Measurements from ENCODE around the gene IL16. TPM values are rescaled to one million over a fixed set of nuclear protein-coding genes. Genes with fewer than 3 reads are reported as not detected.
A peak's percentile ranks its signal among the peaks of the same experiment; 100 is the strongest.

IL16 gene
- total RNA-seq, 1 experiment from 2014 or later: 0.81 TPM

- ChIA-PET POLR2A (interaction anchor here (0.8 kb wide), 1 partner anchor 9 kb away, joined by 4 read pairs; no protein-coding TSS in a partner anchor), RAD21 (ENCODE audit: low non-redundant PET in 1 of 2, low total read pairs in 2 of 2, uncharacterized antibody in 2 of 2, unreplicated experiment in 2 of 2) (no interaction called here), CTCF (interaction anchor here (1.0 to 3.8 kb wide), 3 partner anchors 9 to 102 kb away, joined by 3 to 19 read pairs (median 9); no protein-coding TSS in a partner anchor)
- no peaks in the 10 kb centered on the region for H3K4me1 ChIP-seq (ENCODE audit: control insufficient read depth in 1 of 2, insufficient read depth in 2 of 2, low read length in 2 of 2)
- H3K9me3 ChIP-seq (ENCODE audit: control insufficient read depth in 1 of 2, insufficient read depth in 1 of 2, low read depth in 1 of 2, low read length in 2 of 2): no peaks in the 10 kb centered on the region
- TF ChIP-seq MAX (IDR thresholded peaks at IDR 0.05) (no peak), RAD21 (IDR thresholded peaks at IDR 0.05; ENCODE audit: low read depth) (0 out of 2 replicates have a peak, but pooled peaks have one; percentile 16)
- no peaks in the 10 kb centered on the region for H3K79me2 ChIP-seq (ENCODE audit: insufficient read depth, low read length)
- H3K9ac ChIP-seq (ENCODE audit: low read length): no peak overlapping the region
- H3K9me2 ChIP-seq (ENCODE audit: insufficient read depth): no peaks in the 10 kb centered on the region
- H3K27me3 ChIP-seq (ENCODE audit: insufficient read depth, low read length): peaks cover 3% of the 10 kb centered on the region; the same call in 1 of the 2 replicates
- H3K4me3 ChIP-seq (replicated peaks in 1 of 2; ENCODE audit: low read depth in 1 of 2, low read length in 2 of 2): no peak overlapping the region
- no TSS peak for BruUV-seq (replicated peaks)
- H3K4me2 ChIP-seq (ENCODE audit: low read length): no peak overlapping the region
- ATAC-seq: peak; percentile 73
- no peak for DNase-seq (ENCODE audit: low read depth, low spot score)
- H4K20me1 ChIP-seq (ENCODE audit: insufficient read depth): no peaks in the 10 kb centered on the region
- H3K36me3 ChIP-seq (ENCODE audit: control insufficient read depth in 1 of 2, insufficient read depth in 2 of 2, low read length in 2 of 2): no peaks in the 10 kb centered on the region
- intact Hi-C loops (cut with micrococcal nuclease): no loop called here
- H2AFZ ChIP-seq (ENCODE audit: low read depth, low read length, poor library complexity, severe bottlenecking): no peak overlapping the region
- no peak overlapping the region for H3K27ac ChIP-seq (ENCODE audit: low read depth, low read length)
Measured at GRCh38 chr15:81163961-81164800, 32.5 kb upstream of the IL16 start.

GRCh38 chr15:81165535-81165934 is 31.1 kb upstream of the IL16 start:
- ATAC-seq: no peak
- Histone ChIP-seq H3K9ac (ENCODE audit: low read length) (no peak overlapping the region), H3K9me2 (ENCODE audit: insufficient read depth) (no peaks in the 10 kb centered on the region), H4K20me1 (ENCODE audit: insufficient read depth) (no peaks in the 10 kb centered on the region), H3K4me3 (replicated peaks in 1 of 2; ENCODE audit: low read depth in 1 of 2, low read length in 2 of 2) (no peak overlapping the region), H3K27ac (ENCODE audit: low read depth, low read length) (no peak overlapping the region), H2AFZ (ENCODE audit: low read depth, low read length, poor library complexity, severe bottlenecking) (no peak overlapping the region), H3K4me2 (ENCODE audit: low read length) (no peak overlapping the region), H3K9me3 (ENCODE audit: control insufficient read depth in 1 of 2, insufficient read depth in 1 of 2, low read depth in 1 of 2, low read length in 2 of 2) (no peaks in the 10 kb centered on the region), H3K36me3 (ENCODE audit: control insufficient read depth in 1 of 2, insufficient read depth in 2 of 2, low read length in 2 of 2) (no peaks in the 10 kb centered on the region), H3K79me2 (ENCODE audit: insufficient read depth, low read length) (no peaks in the 10 kb centered on the region), H3K4me1 (ENCODE audit: control insufficient read depth in 1 of 2, insufficient read depth in 2 of 2, low read length in 2 of 2) (no peaks in the 10 kb centered on the region), H3K27me3 (ENCODE audit: insufficient read depth, low read length) (peaks cover 7% of the 10 kb centered on the region; the same call in 1 of the 2 replicates)
- RAD21 ChIA-PET (ENCODE audit: low non-redundant PET in 1 of 2, low total read pairs in 2 of 2, uncharacterized antibody in 2 of 2, unreplicated experiment in 2 of 2): no interaction called here
- no TSS peak for BruUV-seq (replicated peaks)
- POLR2A ChIA-PET: no interaction called here
- intact Hi-C loops (cut with micrococcal nuclease): no loop called here
- CTCF ChIA-PET: interaction anchor here (3.8 kb wide), 1 partner anchor 101 kb away, joined by 19 read pairs; no protein-coding TSS in a partner anchor
- no peak for DNase-seq (ENCODE audit: low read depth, low spot score)
- TF ChIP-seq YY1 (IDR thresholded peaks at IDR 0.05; ENCODE audit: extremely low read depth, insufficient replicate concordance, low read depth, low read length) (no peak), ATF3 (IDR thresholded peaks at IDR 0.05) (no peak), EZH2 (IDR thresholded peaks at IDR 0.05) (no peak), ZBTB33 (IDR thresholded peaks at IDR 0.05; ENCODE audit: extremely low read depth, insufficient replicate concordance, low read length) (no peak), POLR2A (IDR thresholded peaks at IDR 0.05; ENCODE audit: borderline replicate concordance, extremely low read depth, insufficient read depth, insufficient read length) (no peak), MAX (IDR thresholded peaks at IDR 0.05) (no peak), SIN3A (IDR thresholded peaks at IDR 0.05; ENCODE audit: low read depth) (no peak), TCF7L2 (IDR thresholded peaks at IDR 0.05; ENCODE audit: borderline replicate concordance, extremely low read depth, insufficient read depth, insufficient read length) (no peak), REST (IDR thresholded peaks at IDR 0.05; ENCODE audit: low read depth) (no peak), JUND (IDR thresholded peaks at IDR 0.05) (no peak)

Measured in HCT116 (cell line).